ENCODE measurements around the gene C11orf58. TPM values are rescaled to one million over a fixed set of nuclear protein-coding genes. Genes with fewer than 3 reads are reported as not detected.
A peak's percentile ranks its signal among the peaks of the same experiment; 100 is the strongest.

C11orf58 gene
- total and polyA plus RNA-seq, 2 experiments from 2014 or later, result 164 to 280 TPM

- peaks cover 8% of the 10 kb centered on the region for H3K4me1 Mint-ChIP-seq
- no peak overlapping the region for H3K27ac ChIP-seq (ENCODE audit: low read depth)
- H3K4me1 ChIP-seq (ENCODE audit: insufficient read depth), result 0 out of 2 replicates have a peak, but pooled peaks cover 1% of the 10 kb centered on the region
- H3K9me2 ChIP-seq (ENCODE audit: insufficient read depth), result no peaks in the 10 kb centered on the region
- ATAC-seq (no peak), DNase-seq (ENCODE audit: low spot score) (no peak)
- no peak overlapping the region for H3K4me3 ChIP-seq
- H3K36me3 ChIP-seq (ENCODE audit: insufficient read depth), result no peaks in the 10 kb centered on the region
- H3K4me3 Mint-ChIP-seq, result no peak overlapping the region
- no peaks in the 10 kb centered on the region for H3F3A ChIP-seq (replicated peaks; ENCODE audit: low read depth)
- H3K27me3 ChIP-seq (ENCODE audit: insufficient read depth), result no peaks in the 10 kb centered on the region
- no peaks in the 10 kb centered on the region for H3K79me2 ChIP-seq (replicated peaks; ENCODE audit: insufficient read depth)
- H3K4me2 ChIP-seq, result no peak overlapping the region
- TF ChIP-seq REST (IDR thresholded peaks at IDR 0.05; ENCODE audit: unreplicated experiment), result no peak
- TF ChIP-seq ZNF331 (CRISPR knock-in tag; IDR thresholded peaks at IDR 0.05; ENCODE audit: low read depth), result no peak
- no peak for TF ChIP-seq ZNF114 (CRISPR knock-in tag; IDR thresholded peaks at IDR 0.05)
- peaks cover 1% of the 10 kb centered on the region; the same call in 1 of the 3 replicates for H3K36me3 Mint-ChIP-seq (ENCODE audit: low read depth)
- H3K27me3 Mint-ChIP-seq (ENCODE audit: insufficient read depth, low read depth, poor library complexity), result peaks cover 5% of the 10 kb centered on the region
- H2AFZ ChIP-seq, result no peak overlapping the region
- no peak overlapping the region; the same call in 1 of the 2 replicates for H3K27ac Mint-ChIP-seq
- no peaks in the 10 kb centered on the region for H3K9me3 Mint-ChIP-seq
- H4K20me1 ChIP-seq (replicated peaks; ENCODE audit: insufficient read depth), result no peaks in the 10 kb centered on the region
Observed at GRCh38 chr11:16784666-16785065, 46.2 kb downstream of the C11orf58 start.

GRCh38 chr11:16785520-16786128, 47.2 kb downstream of the C11orf58 start:
- Mint-ChIP-seq H3K36me3 (ENCODE audit: low read depth) (no peaks in the 10 kb centered on the region; the same call in 2 of the 3 replicates), H3K27ac (no peak overlapping the region), H3K4me1 (peaks cover 1% of the 10 kb centered on the region; the same call in 2 of the 3 replicates), H3K9me3 (no peaks in the 10 kb centered on the region), H3K4me3 (no peak overlapping the region), H3K27me3 (ENCODE audit: insufficient read depth, low read depth, poor library complexity) (peaks cover 4% of the 10 kb centered on the region)
- Histone ChIP-seq H3K4me2 (no peak overlapping the region), H4K20me1 (replicated peaks; ENCODE audit: insufficient read depth) (no peaks in the 10 kb centered on the region), H3K27me3 (ENCODE audit: insufficient read depth) (no peaks in the 10 kb centered on the region), H3K27ac (ENCODE audit: low read depth) (no peak overlapping the region), H3K4me1 (ENCODE audit: insufficient read depth) (no peaks in the 10 kb centered on the region), H3K79me2 (replicated peaks; ENCODE audit: insufficient read depth) (no peaks in the 10 kb centered on the region), H2AFZ (no peak overlapping the region), H3F3A (replicated peaks; ENCODE audit: low read depth) (no peaks in the 10 kb centered on the region), H3K36me3 (ENCODE audit: insufficient read depth) (no peaks in the 10 kb centered on the region), H3K9me2 (ENCODE audit: insufficient read depth) (no peaks in the 10 kb centered on the region), H3K4me3 (no peak overlapping the region)
- DNase-seq (ENCODE audit: low spot score) (peak; percentile 87), ATAC-seq (peak; percentile 81)
- TF ChIP-seq ZNF462 (CRISPR knock-in tag; IDR thresholded peaks at IDR 0.05) (no peak), CTCF (conservative IDR thresholded peaks at IDR 0.05; ENCODE audit: low read depth in 2 of 2) (peak; percentile 75 to 89)

Measured in GM23338 (cell line).